NCI-H128 (cell line): Measurements from ENCODE around the gene NUP50.

ENCODE experiments used
- DNase-seq: peaks from one replicate; lab custom pipeline; 2025; ENCODE audit not compliant: unreplicated experiment; lab: John Stamatoyannopoulos, UW

The NUP50 gene

DNA sequence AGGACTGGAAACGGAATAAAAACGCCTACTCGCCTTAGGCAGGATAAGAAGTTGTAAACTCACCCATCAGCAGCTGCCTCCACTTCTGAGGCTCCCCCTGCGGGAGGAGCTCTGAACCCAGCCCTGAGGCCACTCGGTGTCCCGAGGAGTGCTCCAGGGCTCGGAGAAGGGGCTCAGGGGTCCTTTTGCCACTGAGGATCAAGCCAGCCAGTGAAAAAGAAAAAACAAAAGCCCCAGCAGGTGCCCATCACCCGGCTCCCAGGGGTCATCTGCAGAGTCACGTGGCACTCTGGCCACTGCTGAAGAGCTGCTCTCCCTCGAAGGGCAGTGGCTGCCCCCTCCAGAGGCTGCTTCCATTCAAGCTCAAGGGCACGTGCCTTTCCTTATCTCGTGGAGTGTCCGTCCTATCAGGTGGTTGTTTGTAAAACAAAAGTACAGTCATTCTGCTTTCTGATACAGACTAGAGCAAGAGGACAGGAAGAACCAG is 29.0 kb downstream of the NUP50 start:
- DNase-seq: no peak

DNA sequence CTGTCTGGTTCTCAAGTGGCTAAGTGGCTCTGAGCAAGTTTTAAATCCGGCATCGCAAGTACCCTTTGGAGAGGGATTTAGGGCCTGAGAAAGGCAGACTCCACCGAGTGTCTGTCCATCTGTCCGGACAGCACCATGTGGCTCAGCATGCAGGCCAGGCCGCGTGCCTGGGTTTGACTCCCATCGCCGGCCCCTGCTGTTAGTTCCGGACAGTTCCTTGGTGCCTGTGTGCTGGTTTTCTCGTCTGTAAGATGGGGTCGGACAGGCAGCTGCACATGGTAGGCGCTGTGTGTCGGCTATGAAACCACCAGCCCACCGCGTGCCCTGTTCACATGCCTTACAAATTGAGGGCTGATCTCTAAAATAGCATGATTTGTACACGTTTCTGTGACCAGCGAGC is 31.0 kb downstream of the NUP50 start:
- DNase-seq: no peak

DNA sequence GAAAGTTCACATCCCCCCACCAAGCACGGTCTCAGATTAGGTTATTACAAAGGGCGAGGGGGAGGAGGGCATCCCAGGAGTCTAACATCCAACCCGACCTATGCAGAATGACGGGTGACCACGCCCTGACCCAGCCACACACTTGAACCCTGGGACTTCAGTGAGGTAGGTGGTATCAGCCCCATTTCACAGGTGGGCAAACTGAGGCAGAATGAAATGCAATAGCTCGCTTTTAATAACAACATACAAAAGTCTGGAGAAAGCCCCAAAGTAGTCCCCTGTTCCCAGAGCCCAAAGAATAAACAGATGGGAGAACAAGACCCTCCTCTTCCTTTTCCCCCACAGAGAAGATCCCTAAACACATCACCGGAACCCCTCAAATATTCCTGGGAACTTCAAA is 31.9 kb downstream of the NUP50 start:
- DNase-seq: no peak

DNA sequence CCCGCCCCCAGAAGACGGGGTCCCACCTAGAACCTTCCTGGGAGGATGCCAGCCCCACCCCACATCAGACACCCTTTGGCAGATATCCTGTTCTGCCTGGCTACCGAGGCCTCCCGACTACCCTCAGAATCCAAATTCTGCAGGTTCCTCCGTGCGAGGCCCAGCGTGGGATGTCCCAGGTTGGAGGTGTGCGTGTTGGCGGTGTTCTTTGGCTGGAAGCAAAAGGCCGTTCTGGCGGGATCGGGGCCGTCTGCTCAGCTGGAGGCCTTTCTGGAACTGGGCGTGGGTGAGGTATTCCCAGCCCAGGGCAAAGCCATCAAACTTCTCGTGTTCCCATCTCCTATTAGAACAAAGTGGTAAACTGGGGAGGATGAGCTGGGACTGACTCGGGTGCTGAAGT is 32.6 kb downstream of the NUP50 start:
- DNase-seq: no peak

DNA sequence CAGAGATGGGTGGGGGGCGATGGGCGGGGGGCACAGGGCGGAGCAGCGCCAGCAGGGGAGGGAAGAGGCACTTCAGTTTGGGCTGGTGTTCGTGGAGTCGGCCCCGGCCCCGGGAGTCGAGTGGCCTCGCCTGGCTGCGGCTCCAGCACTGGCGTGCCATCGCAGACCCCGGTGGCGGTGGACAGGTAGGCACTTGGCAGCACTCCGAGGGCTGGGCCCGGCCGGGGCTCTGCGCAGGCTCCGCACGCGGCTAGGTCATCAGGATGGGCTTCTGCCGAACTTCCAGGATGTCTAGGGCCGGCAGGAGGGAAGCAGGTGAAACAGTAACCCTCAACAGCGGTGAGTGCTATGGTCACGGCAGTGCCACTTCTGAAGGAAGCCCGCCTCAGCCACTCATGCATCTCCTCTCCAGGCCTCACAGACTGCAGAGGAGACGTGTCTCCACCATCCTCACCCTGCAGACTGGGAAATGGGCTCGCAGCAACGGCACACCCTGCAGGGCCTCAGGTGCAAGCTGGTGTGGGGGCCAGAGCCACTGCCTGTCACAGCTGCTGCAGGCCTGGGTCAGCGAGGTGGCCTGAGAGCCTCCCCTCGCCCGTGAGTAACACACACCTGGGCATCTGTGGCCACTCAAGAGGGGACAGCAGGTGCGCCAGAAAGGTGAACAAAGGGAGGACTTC is 33.3 kb downstream of the NUP50 start:
- no peak for DNase-seq

DNA sequence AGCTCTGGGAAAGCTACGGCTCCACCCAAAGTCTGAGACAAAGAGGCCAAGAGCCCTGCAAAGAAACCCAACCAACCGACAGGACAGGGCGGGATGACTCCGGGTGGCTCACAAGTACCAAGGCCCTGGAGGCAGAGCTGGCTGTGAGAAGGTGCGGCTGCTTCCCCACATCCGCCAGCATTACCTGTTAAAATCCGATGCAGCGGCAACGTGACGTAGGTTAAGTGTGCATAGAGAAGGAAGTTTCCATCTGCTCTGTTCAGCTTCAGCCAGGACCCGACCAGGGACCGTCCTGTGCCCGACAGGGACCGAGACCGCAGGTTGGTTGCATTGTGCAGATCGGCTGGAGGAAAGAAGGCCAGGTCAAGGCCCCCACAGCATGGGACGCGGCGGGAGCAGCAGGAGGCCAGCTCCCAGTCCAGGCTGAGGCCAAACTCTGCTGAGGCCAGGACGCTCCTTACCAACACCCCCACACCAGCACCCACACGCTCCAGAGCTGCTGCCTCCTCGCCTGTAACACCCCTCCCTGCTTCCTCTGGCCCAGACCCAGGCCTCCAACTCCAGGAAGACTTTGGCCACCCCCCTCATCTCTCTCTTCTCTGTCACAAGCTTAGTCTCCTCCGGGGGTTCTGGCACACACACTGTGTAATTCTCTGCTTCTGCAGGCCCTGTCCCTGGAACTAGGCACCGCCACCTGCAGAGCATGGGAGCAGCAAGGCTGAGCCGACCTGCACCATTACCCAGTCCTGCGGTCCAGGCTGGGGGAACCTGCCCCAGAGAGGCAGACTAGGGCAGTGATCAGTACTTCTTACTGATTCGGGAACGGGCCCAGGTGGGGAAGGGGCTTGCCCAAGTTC is 34.1 kb downstream of the NUP50 start:
- no peak for DNase-seq

DNA sequence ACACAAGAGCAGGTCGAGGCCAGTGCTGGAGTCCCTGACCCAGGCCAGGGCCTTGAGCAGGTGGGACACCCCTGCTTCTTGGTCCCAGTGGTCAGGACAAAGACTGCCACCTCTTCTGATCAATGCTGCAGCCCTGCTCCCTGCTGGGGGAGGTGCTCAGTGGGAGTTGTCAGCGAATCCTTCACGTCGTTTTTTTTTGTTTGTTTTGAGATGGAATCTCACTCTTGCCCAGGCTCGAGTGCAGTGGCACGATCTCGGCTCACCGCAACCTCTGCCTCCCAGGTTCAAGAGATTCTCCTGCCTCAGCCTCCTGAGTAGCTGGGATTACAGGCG is 34.7 kb downstream of the NUP50 start:
- DNase-seq: no peak

DNA sequence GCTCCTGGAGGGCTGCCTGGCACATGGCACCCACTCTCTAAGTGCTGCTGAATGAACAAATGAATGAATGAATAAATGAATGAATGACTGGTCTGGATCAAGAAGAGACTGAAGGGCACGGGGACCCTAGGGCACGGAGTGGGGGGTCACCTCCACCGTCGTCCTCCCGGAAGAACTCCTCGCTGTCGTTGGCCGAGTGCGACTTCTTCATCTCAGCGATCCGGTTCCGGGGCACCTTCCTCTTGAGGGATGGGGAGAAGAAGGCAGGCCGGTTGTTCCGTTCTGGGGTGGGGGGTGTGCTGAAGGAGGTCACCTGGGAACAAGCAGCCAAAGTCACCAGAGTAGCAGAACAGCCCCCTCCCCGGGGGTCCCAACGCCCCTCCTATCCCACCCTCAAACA is 36.0 kb downstream of the NUP50 start:
- DNase-seq: no peak

DNA sequence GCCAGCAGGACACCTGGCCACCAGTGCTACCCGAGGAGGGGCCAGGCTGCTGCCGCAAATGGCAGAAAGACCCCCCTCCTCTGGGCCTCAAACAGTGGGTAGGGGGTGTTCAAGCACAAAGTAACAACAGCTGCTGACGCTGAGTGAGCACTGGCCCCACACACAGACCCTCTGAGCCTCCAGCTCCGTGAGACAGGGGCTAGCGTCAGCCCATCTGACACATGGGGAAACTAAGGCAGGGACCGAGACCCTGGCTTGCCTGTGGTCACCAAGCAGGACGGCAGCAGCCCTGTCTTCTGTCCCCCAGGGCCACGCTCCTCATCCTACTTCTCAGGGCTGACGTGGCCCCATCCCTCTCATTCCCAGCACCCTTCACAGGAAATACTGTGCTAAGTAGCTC is 36.5 kb downstream of the NUP50 start:
- DNase-seq: no peak

DNA sequence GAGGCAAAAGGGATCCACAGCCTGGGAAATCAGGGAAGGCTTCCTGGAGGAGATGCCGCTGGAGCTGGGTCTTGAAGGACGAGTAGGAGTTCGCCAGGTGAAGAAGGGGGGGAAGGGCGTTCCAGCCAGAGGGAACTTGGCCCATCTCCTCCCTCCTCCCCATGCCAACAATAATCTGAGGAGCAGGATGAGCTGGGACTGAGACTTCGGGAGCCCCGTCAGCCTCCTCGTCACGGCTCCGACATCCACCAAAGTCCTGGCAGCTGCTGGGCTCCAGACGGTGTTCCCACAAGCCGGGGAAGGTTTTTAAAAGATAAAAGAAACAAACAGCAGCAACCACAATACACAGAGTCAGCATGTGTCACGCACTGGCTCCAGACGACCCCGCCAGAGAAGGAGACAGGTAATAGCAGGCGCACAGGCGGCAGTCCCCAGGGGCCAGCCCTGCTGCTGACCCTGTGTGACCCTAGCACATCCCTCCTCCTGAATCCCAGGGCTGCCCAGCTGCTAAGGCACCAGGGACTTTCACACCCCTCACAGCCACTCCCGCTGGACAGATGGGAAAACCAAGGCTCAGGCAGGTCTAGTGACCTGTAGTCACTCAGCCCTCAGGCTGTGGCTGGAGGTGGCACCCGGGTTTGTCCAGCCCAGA is 37.3 kb downstream of the NUP50 start:
- no peak for DNase-seq

DNA sequence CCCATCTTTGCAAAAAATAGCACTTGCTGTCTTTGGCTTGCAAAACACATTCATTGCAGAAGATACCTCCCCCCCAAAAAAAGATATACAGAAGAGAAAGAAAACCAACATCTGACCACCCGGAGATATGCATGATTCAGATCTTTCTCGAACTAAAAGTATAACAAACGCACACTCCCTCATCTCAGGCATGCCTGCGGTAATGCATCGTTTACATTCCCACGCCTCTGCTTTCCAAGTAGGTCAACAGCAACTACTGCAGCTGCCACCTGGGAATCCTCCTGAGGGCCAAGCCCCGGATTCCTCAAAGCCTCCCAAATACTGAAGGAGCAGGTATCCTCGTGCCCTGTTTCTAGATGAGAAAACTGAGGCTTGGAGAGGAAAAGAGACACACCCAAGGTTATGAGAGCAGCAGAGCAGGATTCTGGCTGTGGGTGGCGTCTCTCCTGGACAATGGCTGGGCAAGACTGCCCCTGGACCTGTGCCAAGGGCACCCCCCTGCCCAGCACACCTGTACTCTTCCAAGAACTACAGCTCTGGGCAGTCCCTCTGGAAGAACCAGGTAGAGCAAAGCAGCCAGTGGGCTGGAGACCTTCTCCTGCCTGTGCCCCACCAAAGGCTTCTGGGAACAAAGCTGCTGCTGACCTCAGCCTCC is 38.1 kb downstream of the NUP50 start:
- no peak for DNase-seq

DNA sequence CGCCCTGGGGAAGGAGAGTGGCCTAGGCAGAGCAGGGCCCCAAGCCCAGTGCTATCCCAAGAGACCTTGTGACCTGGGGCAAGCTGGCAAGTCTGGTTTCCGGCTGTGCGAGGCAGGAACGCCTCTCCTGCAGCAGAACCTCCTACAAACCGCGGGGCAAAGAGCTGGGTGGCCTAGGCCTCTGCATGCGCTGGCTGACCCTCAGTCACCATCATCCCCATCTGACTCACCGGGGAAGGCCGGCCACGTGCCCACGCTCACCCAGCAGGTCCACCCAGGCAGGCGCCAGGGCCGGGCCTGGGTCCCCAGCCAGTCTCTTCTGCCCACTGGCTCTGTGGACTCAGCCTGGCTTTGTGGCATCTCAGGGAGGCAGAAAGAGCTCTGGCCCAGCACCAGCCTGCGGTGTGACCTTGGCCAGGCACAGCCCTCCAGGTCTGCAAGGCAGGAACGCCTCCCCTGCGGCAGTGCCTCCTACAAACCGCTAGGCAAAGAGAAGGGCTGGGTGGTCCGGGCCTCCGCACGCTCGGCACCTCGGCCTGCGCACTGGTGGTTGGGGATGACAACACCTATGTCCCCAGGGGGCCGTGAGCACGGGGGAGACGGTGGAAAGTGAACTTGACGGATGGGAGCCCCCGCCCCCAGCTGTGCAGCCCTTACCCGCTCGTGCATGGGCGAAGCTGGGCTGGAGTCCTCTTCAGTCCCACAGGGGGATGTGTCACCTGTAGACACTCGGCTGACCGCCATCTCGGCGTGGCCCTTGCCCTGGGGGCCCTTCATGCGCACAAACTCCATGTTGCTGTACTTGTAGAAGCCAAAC is 38.8 kb downstream of the NUP50 start:
- no peak for DNase-seq

DNA sequence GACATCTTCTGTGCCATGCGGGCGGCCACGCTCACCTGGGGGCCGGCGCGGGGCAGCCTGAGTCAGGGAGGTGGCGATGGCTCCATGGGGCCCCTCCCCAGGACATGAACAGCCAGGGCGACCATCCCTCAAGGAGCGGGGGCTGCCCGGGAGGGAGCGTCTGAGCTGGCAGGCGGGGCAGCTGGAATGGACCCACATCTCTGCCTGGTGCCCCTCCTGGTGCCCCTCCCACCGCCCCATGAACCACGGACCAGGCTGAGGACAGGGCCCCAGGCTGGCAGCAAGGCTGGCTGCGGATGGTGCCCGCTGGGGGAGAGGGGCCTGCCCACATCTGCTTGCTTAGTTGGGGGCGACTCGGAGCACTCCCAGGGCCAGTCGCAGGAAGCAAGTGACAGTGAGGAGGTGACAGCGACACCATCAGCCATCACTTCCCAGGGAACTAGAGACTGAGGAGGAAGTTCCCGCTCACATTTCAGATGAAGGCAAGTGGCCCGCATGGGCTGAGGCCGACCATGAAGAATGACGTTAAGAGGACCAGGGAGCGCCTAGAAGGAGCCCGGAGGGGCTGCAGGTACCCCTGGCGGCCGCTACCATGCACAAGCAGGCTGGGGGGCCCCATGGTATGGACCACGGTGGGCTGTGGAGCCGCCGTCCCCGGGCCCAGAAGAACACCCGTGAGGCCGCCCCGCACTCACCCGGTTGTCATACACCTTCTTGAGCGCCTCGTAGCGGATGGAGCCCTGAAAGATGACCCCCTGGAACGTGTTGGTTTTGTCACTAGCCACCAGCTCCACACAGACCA is 39.6 kb downstream of the NUP50 start:
- no peak for DNase-seq

DNA sequence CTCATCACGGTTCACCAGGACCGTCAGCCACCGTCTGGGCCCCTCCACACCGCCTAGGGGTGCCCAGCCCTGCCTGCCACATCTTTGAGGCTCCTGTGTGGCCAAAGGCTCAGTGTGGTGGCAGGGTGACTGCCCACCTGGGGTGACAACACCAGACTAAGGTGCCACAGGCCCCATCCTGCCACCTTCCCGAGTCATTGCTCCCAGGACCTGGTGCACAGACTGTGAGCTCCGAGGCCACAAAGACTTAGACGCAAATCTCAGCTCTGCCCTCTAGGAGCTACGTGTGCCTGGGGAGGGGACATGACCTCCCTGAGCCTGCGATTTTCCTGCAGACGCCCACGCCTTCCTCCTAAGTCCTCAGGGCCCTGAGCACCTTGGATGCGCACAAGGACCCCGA is 40.5 kb downstream of the NUP50 start:
- no peak for DNase-seq

DNA sequence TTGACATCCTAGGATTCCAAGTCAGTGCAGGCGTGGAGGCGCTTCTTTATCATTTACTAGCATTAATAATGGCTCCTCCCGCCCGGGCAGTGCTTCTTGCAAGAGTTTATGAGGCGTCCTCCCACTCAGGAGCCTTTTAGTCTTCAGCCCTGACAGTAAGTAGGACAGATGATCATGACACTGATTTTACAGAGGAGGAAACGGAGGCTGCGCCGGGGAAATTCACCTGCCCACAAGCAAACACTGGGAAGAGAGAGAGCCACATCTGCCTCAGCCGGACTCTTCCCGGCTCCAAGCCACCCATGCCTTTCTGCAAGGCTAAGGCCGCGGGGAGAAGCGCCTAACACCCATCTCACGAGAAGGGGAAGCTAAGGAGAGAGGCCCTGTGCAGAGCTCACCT is 41.1 kb downstream of the NUP50 start:
- DNase-seq: no peak

DNA sequence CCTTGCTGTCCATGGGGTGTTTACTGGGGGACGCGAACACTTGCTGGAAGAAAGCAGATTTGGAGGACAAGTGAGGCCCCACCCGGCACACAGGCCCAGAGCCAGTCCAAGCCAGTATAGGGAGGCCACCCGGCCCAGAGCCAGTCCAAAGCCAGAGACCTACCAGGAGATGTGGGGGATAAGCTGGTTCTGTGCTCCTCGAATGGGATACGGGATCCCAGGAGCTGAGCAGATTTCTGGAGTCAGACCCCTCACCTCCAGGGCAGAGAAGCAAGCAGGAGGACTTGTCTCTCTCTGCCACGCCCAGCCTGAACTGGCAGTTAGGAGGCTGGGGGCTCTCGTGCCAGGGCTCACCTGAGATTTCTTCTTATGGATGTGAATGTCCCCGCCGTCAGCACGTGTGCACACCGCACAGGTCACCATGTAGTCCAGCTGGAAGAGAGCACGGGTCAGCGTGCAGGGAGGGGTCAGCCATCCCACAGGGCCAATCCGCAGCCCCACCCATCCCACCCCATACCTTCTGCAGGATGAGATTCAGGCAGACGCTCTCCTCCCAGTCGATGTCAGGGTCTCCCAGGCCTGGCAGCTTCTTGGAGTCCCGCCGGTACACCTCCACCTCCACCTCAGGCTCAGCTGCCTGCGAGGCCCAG is 41.7 kb downstream of the NUP50 start:
- DNase-seq: no peak

DNA sequence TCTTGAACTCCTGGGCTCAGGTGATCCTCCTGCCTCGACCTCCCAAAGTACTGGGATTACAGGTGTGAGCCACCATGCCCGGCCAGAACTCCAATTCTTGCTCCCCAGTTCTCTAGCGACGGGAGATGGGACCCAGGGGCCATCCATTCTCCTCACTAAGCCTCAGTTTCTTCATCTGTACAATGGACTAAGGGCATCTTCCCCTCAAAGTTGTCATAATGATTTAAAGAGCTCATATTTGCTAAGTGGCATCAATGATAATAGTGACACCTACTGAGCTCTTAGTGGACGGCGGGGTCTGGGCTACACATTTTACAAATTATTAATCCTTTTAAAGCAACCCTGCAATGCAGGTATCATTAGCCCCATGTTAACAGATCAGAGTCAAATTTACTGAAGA is 42.5 kb downstream of the NUP50 start:
- no peak for DNase-seq

DNA sequence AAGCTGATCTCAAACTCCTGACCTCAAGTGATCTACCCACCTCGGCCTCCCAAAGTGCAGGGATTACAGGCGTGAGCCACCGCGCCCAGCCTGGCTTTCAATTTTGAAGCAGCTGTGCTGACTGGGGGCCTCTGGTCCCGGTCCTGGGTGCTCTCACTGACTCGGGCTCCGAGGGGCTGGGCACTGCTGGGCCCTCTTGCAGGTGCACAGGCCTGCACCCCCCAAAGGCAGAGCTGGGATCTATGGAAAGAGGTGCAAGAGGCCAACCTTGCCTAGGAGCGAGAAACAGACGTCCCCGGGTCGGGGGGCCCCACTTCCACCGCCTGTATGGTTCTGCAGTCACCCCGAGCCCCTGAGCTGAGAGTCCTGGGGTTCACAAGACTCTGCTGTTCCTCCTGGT is 43.8 kb downstream of the NUP50 start:
- DNase-seq: no peak

DNA sequence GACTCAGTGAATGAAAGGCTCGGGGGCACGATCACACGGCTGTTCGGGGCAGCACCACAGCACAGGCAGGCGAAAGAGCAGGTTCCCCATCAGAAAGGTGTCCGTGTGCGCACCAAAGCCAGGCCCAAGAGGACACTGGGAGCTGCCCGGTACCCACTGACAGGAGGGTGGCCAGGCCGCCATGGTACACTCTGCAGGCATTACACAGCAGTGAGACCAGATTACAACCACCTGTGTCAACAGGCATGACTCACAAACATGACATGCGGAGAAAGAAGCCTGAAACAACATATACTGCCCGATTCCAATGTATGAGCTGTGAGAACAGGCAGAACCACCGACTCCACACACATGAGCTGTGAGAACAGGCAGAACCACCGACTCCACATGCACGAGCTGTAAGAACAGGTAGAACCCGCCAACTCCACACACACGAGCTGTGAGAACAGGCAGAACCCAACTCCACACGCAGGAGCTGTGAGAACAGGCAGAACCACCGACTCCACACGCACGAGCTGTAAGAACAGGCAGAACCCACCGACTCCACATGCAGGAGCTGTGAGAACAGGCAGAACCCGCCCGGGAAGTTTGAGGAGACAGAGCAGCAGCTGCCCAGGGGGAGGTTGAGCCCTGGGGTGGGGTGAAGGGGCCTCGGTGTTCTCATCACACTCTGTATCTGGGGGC is 44.4 kb downstream of the NUP50 start:
- DNase-seq: no peak
